Stomach (tissue), 4 donors: Measurements from ENCODE around the gene ZNF646.

Experiments
- POLR2A ChIP-seq, 4 donors: fragments of 450-650 bp; IDR thresholded peaks; one replicate each; pipeline ENCODE4 v1.6.1; 2016; ENCODE audit warnings: antibody characterized with exemption in 4 of 4, control low read depth in 2 of 4, mild to moderate bottlenecking in 1 of 4, moderate library complexity in 1 of 4
- POLR2AphosphoS5 ChIP-seq, 3 donors: sonication (generic); formaldehyde crosslinking; IDR thresholded peaks; one replicate each; pipeline ENCODE4 v1.6.1; 2016; ENCODE audit warnings: antibody characterized with exemption in 3 of 3
- TF ChIP-seq, protein P1 (sequence below), 7 experiments: fragments of 450-650 bp in 4 of 7; fragments of 200-600 bp in 3 of 7; sonication (generic) in 3 of 7; IDR thresholded peaks; one replicate each; pipeline ENCODE4 v1.5.1; 2016 to 2019; ENCODE audit warnings: antibody characterized with exemption in 7 of 7, control low read depth in 2 of 7, mild to moderate bottlenecking in 1 of 7

DNA sequence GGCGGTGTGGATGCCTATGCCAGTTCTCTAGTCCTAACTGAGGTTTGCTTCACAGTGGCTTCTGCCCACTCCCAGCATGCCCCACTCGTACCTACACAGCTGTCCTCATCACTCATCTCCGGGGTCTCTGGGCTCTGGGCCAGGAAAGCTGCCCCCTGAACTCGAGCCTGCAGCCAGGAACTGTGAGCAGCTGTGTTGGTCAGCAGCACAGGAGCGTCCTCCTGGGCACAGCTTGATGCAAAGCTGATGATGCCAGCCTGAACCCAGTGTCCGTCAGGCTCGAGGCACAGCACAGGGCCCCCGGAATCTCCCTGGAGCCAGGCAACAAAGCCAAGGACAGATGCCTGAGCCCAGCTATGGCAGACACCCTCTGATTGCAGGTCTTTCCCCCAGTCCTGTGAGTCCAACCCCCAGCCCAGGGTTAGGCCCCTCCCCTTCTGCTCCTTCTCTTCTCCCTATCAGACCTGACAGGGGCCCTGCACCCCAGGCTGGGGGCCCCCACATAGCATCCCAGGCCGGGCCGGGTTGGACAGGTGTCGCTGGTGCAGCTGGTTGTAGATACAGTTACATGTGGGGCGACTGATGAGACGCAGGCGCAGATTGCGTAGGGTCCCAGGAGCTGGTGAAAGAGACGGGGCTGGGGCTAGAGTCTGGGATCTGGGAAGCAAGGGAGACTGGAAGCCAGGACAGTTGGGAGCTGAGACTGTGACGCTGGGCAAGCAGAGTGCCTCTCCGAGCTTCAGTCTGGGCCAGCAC is 11.8 kb downstream of the ZNF646 start:
- TF ChIP-seq, protein P1, sequence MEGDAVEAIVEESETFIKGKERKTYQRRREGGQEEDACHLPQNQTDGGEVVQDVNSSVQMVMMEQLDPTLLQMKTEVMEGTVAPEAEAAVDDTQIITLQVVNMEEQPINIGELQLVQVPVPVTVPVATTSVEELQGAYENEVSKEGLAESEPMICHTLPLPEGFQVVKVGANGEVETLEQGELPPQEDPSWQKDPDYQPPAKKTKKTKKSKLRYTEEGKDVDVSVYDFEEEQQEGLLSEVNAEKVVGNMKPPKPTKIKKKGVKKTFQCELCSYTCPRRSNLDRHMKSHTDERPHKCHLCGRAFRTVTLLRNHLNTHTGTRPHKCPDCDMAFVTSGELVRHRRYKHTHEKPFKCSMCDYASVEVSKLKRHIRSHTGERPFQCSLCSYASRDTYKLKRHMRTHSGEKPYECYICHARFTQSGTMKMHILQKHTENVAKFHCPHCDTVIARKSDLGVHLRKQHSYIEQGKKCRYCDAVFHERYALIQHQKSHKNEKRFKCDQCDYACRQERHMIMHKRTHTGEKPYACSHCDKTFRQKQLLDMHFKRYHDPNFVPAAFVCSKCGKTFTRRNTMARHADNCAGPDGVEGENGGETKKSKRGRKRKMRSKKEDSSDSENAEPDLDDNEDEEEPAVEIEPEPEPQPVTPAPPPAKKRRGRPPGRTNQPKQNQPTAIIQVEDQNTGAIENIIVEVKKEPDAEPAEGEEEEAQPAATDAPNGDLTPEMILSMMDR (IDR thresholded peaks at IDR 0.05), result no peak
- TF ChIP-seq POLR2A (IDR thresholded peaks at IDR 0.05) (no peak), POLR2AphosphoS5 (IDR thresholded peaks at IDR 0.05) (no peak)
